Mesenteric fat pad (tissue), 1 donor: Measurements from ENCODE around the gene FBXW12. TPM values are rescaled to one million over a fixed set of nuclear protein-coding genes. Genes with fewer than 3 reads are reported as not detected.
"Not testable (repeated sequence)": the region's sequence is repeated elsewhere in the genome, so short reads cannot be mapped to it uniquely, and the experiment has no call there.

Source experiments
- DNase-seq: peaks from one replicate; pipeline ENCODE4 v3.0.0-alpha.2; 2020; ENCODE audit warnings: low spot score
- long read RNA-seq: library from polyadenylated mRNA; unstranded; transcript quantifications from one replicate; pipeline ENCODE4 v2.0.0, GENCODE V29; 2020
- total RNA-seq: library from RNA; stranded (reverse); fragmentation: NEBNext Ultra II Directional; extraction: Animal tissue kit (Norgen Biotek cat#: 25700); gene quantifications from one replicate; pipeline ENCODE4 v1.2.1, GENCODE V29; 2021
- donor health status: DM: yes; HTN: yes; CAD: no.

FBXW12 gene, protein sequence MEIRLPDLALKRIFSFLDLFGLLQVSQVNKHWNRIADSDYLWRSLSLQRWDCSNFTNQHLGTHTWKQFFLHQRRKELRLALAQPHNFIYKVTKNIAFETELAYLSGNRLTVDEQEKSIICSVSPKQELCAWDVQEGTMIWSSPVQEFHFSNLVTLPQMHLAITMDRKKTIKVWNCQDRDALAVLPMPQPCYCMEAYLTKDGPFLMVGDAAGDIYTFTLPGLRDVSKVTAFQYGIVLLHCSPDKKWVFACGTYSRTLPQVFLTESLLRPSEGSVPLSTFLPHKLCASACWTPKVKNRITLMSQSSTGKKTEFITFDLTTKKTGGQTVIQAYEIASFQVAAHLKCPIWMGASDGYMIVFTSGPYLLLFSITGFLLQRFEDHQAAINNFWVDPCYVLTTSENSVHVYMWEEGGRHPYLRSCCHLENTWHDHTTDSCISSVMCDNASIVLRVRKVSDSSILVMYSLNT
- total RNA-seq: not detected
- long read RNA-seq: 0 reads

DNA sequence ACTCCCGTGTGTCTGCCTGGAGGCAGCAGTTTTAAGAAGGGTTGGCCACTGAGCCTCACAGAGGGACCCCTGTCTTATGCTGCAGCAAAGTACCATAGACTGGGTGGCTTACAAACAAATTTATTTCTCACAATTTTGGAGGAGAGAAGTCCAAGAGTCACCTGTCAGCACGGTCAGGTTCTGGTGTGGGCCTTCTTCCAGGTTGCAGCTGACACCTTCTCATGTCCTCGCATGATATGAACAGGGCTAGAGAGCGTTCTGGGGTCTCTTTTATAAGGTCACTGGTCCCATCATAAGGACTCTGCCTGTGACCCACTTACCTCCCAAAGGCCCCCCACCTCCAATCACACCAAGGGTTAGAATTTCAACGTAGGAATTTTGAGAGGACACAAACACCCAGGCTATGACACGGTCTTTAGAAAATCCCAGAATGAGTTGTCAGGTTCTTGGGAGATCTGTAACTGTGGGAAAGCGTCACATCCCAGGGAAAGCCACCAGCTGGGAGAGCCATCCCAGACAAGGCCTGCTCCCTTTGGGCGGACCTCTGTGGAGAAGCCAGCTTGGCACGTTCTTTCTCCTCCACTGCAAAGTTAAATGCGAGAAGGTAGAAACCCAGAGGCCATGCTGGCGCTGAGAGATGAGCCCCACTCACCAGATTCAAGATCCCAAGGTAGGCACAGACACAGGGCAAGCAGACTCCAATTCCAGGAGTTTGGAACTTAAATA is at the start of gene FBXW12:
TSS of gene FBXW12 (plus strand) at position 569 of the 726 bp plus-strand sequence. CDS start 549 bp downstream, outside the sequence.
- DNase-seq: no peak

DNA sequence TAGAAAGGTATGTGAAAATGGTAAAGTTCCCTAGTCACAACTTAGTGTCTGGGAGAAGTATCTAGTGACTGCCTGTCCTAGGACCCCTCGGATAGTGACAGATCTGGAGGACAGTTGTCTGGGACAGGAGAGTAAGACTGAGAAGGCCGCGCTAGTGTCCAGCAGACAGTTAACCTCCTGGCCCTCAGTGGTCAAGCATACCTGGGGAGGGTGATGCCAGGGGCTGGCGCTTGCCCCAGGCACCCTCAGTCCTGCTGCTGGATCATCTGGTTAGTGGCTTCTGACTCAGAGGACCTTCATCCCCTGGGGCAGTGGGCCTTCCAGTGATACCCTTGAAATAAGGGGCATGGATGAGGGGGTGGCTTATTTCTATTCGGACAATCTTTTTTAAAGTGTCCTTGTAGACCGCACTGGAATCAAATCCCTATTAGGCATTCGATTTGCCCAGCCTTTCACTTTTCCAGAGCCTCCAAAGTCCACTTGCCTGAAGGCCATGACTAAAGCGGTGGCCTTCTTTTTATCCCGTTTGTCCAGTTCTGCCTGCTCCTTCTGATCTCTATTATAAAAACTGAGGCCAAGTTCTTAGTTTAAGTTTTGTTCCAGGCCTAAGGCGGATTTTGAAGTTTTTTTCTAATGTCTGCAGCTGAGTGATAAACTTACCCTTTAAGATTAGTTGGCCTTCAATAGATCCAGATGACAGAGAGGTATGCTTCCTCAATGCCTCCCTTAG is 40.1 kb upstream of the FBXW12 start:
- not testable (repeated sequence) for DNase-seq

DNA sequence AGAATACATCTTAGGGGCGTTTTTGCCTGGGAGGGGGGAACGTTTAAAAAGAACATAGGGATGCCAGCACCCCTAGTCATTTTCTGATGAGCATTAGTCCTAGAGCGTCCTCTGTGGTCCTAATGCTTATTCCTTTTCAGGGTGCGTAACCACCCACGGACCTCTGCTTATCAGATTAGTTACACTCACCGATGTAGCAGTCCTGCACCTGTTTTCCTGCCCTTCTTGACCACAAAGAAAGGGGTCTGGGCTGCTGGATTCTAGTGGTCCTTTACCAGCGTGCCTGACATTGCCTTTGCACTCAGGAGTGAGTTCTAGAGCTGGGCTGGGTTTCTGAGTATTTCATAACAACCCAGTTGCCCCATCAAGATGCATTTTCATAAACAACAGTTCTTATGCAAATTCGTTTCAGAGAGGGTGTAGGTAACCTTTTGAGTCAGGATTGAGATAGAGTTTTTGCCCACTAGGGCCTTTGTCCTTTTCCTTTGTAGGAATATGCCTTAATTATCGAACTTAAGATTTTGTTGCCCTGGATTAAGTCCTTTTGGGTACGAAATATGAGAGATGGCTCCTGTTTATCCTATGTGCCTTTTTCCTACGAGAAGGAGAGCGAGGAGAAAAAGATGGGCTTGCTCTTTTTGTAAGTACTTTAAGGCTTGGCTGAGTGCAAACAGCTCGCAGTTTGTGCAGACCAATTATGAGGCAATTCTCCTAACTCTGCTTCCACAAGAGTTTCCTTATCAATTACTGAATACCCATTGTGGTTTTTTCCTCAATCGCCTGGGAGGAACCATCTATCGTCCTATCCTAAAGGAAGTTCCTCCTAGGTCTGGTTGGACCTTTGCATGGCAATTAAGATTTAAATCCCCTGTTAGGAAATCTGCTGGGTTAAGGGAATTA is 38.4 kb upstream of the FBXW12 start, which contains the start of gene SPINK8:
TSS of gene SPINK8 (minus strand) at position 316 of the 900 bp plus-strand sequence. CDS start 5,320 bp downstream, outside the sequence.
- not testable (repeated sequence) for DNase-seq

DNA sequence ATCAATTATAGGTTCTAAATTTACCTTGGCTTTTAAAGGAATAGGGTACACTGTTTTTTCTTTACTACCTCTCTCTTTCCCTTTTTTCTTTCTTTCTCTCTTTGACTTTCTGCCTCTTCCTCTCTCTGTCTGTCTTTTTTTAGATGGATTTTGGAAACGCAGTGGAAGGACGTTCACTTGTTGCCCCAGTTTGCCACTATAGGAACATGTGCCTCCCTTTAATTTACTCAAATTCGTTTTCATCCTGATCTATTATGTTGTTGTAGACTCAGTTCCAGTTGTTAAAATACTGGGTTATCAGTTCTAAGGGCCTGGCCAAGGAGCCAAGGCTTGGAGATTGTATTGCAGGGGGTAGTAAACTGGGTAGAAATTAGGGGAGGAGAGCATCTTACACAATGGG is 37.4 kb upstream of the FBXW12 start:
- DNase-seq: no peak

DNA sequence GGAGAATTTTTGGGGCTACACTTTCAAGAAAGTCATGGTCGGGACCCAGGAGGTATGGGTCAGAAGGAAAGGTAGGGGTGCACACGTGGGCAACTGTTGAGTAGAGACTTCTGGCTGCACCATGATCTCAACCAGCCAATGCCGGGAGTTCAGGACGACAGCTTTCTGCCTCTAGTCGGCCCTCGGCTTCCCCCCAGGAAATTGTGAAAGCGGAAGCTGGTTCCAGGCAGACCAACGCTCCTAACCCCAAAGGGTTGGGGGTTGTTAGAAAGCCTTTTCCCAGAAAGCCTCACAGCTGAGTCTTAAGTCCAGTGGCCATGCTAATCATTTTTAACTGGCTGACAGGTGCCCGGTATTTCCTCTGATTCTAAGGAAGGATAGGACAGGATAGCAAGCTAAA is 36.7 kb upstream of the FBXW12 start:
- not testable (repeated sequence) for DNase-seq

DNA sequence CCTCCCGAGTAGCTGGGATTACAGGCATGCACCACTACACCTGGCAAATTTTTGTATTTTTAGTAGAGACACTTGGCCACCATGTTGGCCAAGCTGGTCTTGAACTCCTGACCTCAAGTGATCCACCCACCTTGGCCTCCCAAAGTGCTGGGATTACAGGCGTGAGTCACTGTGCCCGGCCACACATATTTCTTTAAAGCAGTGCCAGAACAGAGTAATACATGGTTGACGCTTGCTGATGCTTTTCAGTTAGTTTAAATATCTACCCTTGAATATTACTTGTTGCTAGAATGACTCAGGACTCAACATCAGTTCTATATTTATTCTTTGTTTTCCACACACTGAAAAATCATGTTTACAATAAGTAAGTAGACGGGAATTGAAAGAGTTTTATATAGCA is 34.5 kb upstream of the FBXW12 start:
- not testable (repeated sequence) for DNase-seq

DNA sequence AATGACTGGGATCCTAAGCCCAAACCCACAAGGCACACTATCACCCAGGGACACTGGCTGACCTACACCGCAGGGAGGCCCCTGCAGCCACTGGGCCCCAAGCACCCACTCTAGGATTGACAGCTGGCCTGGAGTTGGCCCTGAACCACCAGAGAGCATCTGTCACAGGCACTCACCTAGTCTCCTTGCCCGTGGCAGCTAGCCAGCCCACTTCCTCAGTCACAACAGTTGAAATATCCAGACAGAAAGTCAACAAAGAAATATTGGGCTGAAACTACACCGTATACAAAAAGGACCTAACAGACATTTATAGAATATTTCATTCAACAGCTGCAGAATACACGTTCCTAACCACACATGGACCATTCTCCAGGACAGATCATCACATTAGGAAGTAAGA is 33.4 kb upstream of the FBXW12 start:
- no peak for DNase-seq

DNA sequence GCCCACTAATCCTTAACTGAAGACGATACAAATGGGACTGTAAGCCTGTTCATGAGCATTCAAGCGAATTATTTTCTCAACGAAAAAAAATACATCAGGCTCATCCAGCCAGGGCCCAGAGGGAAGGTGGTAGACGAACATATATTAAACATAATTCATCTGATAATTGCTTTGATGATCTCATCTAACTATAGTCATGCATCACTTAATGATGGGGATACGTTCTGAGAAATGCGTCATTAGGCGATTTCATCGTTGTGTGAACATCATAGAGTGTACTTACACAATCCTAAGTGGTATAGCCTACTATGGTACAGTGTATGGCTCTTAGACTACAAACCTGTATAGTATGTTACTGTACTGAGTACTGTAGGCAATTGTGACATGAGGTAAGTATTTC is 28.6 kb upstream of the FBXW12 start:
- no peak for DNase-seq

DNA sequence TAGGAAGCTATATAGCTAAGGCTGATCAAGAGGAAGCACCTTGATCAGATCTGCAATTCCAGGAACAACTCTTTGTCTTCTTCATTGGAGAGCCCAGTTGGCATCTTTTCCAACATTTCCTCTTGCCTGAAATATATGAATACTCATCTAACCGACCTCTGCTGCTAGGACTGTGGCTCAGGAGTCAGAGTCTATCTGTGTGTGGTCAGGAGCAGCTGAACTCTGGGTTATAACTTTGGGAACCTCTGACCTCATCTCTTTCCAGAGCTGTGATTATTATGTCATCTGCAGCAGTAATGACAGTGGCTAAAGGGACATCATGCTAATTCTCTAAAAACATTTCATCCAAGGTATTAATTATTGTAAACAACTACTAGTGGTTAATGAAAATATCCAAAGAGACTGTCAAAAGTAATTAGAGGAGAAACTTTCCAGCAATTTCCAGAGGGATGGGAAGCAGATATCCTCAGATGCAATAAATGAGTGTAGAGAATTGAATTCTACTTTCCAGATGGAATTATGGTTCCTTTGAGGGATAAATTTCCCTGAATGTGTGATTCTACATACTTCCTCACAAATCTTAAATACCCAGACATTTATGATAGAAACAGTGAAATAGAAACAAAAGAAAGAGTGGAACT is 27.0 kb upstream of the FBXW12 start:
- no peak for DNase-seq

DNA sequence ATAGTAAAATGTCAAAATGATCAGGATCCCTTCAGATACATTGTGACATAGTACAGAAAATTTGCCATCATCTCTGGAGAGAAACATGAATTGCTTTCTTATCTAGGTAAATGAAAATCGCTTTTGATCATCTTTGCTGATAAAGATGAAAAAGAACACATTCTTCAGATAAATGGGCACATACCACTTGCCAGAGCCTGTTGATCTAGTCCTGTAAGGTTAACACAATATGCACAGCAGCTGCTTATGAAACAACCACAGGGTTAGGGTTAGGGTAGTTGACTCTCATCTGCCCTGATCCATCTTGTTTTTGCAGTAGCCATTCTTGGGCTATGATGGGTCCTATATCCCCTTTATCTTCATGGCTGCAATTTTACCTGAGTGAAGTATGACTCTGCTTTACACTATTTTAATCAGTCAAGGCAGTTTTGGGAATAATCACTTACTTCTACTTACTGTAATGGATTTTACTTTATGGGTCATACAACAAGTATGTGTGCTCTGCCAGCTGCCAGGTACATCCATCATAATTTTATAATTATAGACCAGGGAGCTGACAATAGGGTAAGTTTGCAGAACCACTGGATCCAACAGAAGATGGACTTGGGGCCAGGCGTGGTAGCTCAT is 26.0 kb upstream of the FBXW12 start:
- DNase-seq: no peak

DNA sequence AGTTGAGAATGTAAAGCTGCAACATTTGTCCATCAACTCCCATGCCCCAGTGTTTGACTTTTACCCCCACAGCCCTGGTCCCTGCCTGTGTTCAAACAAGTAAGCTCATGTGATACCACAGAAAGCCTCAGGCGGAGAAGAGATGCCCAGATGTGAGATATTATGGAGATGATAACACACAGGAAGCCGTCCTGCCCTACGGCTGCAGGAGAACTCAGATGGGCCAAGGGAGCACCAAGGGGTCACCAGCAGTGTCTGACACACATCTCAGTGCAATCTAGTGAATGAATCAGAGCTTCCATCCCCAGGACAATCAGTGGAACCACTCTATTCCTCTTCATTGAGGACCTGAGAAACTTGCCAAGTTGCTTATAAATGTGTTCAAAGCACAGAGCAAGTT is 24.5 kb upstream of the FBXW12 start:
- DNase-seq: no peak

DNA sequence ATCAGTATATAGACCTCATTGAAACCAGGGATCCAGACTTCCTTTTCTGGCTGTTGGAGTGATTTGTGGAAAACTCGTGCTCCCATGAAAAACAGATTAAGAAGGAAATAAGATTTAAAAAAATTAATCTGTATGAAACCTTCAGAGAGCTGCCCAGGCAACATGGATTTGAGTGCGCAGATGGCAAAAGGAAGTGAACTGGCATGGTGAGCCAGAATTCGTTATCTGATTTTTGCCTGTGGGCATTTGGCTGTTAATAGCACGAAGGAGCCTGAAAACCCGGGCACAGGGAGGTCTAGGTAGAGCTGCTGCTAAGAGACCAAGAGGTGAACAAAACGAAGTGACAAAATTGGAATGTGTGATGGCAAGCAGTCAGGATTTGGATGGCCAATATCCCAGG is 19.5 kb upstream of the FBXW12 start:
- DNase-seq: no peak

DNA sequence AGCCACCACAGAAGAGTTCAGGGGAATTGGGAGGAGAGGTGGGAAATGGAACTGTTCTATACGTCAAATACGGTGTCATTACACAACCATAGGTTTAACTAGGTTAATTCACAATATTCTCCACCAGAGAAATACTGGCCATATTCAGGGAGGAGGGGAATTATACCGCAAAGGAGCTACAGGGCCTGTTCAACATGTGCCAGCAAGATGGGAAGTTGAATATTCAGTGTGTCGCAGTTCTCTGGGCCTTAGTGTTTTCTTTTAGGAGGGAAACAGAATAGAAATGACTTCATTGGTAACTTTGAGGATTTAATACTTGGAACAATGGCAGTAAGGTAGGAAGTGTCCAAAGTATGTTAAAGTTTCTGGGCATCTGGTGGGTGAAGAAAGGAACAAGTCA is 18.0 kb upstream of the FBXW12 start:
- DNase-seq: no peak

DNA sequence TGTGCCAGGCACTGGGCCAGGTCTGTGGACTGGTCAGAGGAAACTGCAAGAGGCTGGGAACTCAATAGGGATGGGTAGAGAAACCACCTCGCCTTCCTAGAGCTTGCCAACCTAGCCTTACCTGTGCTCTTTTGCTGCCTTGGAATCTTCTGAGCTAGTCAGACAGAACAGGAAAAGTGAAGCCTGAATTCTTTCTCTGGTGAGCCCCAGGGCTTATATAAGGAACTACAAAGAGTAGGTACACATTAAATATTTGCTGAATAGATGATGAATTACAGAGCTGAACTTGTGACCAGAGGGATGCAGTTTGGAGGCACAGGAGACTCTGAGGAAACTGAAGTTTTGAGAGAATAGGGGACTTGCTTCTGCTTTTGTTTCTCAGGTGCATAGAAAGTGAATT is 15.6 kb upstream of the FBXW12 start:
- no peak for DNase-seq

DNA sequence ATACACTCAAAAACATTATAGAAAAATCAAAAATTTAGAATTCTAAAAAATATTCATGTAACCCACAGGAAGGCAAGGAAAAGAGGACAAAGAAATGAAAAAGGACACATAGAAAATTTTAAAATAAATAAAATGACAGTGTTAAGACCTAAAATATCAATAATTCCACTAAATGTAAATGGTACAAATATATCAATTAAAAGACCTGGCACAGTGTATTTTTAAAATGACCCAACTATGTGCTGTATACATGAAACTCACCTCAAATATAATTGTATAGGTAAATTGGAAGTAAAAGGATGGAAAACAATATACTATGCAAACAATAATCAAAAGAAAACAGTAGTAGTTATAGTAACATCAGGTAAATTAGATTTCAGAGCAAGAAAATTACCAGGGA is 10.1 kb upstream of the FBXW12 start:
- DNase-seq: no peak

DNA sequence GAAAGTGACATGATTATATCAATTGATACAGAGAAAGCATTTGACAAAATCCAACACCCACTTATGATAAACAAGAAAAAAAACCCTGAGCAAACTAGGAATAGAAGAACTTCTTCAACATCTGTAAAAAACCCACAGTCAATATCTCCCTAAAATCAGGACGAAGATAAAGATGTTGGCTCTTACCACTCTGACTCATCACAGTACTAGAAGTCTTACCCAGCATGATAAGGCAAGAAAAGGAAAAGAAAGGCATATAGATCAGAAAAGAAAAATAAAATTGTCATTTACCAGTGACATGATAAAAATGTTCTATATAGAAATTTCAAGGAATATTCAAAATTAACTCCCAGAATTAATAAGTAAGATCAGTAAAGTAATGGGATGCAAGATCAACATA is 7.2 kb upstream of the FBXW12 start:
- no peak for DNase-seq

DNA sequence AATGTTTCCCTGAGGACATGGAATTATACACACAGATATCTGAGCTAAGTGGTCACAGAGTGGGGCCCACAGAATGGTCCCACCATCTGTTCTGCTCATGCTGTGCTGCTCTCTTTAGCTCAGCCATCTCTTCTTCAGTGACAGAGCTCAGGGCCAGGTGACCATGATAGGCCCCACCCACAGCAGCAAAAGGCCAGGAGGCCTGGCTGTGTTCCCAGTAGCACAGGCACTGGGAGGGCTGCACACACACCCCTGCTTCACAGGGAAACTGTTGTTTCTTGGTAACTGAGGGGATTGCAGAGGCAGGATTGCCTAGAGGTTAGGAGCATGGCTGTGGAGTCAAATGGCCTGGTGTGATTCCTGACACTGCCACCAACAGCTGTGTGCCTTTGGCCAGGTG is 4.8 kb upstream of the FBXW12 start:
- DNase-seq: no peak

DNA sequence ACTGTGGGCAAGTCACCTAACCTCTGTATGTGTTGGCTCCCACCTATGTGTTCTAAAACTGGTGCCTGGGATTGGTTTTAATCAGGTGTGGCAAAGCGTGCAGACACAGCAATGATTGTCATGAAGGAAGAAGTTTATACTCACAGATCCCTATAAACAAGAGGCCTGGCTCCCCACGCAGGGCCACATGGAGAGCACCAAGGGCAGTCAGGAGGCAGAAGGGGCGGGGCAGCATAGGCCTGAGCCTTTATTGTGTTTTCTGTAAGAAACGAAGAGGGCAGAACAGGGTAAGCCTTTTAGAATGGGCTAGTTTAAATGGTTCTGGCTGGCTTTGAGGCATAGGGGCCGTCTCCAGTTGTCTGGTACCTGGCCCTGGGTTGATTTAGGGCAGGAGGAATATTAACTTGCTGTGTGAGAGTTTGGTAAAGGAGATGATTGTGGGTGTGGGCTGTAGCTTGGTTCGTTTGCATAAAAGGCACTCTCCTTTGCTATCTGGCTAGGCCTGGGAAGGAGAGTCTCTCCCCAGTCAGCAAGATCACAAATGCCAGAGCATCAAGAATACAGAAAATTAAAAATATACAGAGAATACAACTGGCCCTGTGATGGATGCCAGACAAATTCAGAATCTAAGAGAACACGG is 2.2 kb upstream of the FBXW12 start:
- no peak for DNase-seq

DNA sequence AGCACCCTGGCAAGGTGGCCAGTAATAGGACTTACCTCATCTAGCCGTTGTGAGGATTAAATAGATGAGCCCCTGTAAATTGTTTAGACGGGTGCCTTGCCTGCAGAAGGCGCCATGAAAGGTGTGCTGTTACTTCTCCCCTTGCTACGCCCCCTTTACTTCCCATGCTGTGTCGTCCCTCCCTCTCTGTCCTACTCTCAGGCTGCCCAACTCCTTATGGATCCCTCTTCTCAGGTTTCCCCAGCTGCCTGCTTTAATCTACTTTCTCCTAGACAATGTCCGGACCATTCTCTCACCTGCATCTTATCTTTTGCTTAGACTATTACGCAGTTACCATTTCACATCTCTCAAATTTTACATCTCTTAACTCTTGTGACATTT is 1.7 kb upstream of the FBXW12 start:
- DNase-seq: no peak
